Measurements from ENCODE around the gene TMEM272. TPM values are rescaled to one million over a fixed set of nuclear protein-coding genes. Genes with fewer than 3 reads are reported as not detected.

Gene TMEM272
- total and polyA plus RNA-seq, 2 donors (not counting 3 experiments of a cell fraction or from before 2014, with no cell fraction given), result not detected

DNA sequence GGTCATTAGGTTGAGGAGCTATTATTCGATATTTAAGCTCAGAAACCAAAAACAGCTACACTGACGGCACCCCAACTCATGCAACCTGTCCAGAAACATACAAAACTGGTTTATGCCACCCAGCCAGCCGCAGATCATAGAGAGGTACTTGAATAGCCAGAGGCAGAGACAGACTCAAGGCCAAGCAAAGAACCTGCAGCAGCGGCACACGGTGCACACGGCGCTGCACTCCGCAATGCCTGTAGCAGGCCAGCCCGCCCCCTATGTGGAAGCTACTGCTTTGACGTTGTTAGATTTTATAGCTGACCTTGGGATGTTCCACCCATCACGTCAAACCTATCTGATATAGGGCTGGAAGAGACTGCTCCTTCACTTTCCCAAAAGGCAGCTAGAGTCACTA is 29.1 kb downstream of the TMEM272 start:
- no peak overlapping the region for H3K4me2 ChIP-seq (ENCODE audit: insufficient read depth, low read length)
- no peaks in the 10 kb centered on the region for H3K79me2 ChIP-seq (ENCODE audit: control insufficient read depth, insufficient read depth, low read length)
- H3K4me1 ChIP-seq (ENCODE audit: control insufficient read depth, extremely low read depth, insufficient read depth, low read length), result peaks cover 6% of the 10 kb centered on the region
- H3K9me3 ChIP-seq (replicated peaks; ENCODE audit: control insufficient read depth, insufficient read depth, low read length), result no peaks in the 10 kb centered on the region
- FAIRE-seq (no peak), DNase-seq (ENCODE audit: low read depth, low spot score) (no peak)
- H3K27ac ChIP-seq (ENCODE audit: insufficient read depth, low read depth, low read length), result no peak overlapping the region
- dilution Hi-C loops (cut with MboI; ENCODE audit: extremely low pct_ligation_motif_present, low sequenced_read_pairs) (no loop called here), intact Hi-C loops (cut with micrococcal nuclease) (loop anchor here (1.0 kb wide), 3 partner anchors 33 to 385 kb away; no protein-coding TSS in a partner anchor)
- no peaks in the 10 kb centered on the region for H3K9me1 ChIP-seq (replicated peaks; ENCODE audit: control insufficient read depth, extremely low read depth, insufficient read depth, low read length)
- H2AFZ ChIP-seq (ENCODE audit: low read depth, low read length), result no peak overlapping the region
- no peaks in the 10 kb centered on the region for H3K36me3 ChIP-seq (ENCODE audit: control insufficient read depth in 2 of 2, extremely low read depth in 1 of 2, insufficient read depth in 2 of 2, low read length in 2 of 2)
- no peak overlapping the region for H3K9ac ChIP-seq (replicated peaks; ENCODE audit: extremely low read depth, insufficient read depth, low read length)
- no peaks in the 10 kb centered on the region for H4K20me1 ChIP-seq (replicated peaks; ENCODE audit: control insufficient read depth, extremely low read depth, insufficient read depth, low read length)
- no TSS peak for BruUV-seq (replicated peaks)
- H3K27me3 ChIP-seq (ENCODE audit: control insufficient read depth in 2 of 2, insufficient read depth in 2 of 2, low read length in 2 of 2), result peaks cover 11 to 24% of the 10 kb centered on the region in 2 experiments
- ChIA-PET POLR2A (no interaction called here), CTCF (interaction anchor here (0.6 to 5.0 kb wide), 29 partner anchors 10 to 691 kb away, joined by 3 to 115 read pairs (median 3); partner anchors contain the start of genes CCDC70 and NEK5)
- H3K4me3 ChIP-seq (replicated peaks in 1 of 3; ENCODE audit: insufficient read depth in 1 of 3, low read depth in 1 of 3, low read length in 3 of 3), result no peak overlapping the region
- no peak for TF ChIP-seq JUN (IDR thresholded peaks at IDR 0.05; ENCODE audit: borderline replicate concordance, insufficient read depth, insufficient read length, low read depth)

DNA sequence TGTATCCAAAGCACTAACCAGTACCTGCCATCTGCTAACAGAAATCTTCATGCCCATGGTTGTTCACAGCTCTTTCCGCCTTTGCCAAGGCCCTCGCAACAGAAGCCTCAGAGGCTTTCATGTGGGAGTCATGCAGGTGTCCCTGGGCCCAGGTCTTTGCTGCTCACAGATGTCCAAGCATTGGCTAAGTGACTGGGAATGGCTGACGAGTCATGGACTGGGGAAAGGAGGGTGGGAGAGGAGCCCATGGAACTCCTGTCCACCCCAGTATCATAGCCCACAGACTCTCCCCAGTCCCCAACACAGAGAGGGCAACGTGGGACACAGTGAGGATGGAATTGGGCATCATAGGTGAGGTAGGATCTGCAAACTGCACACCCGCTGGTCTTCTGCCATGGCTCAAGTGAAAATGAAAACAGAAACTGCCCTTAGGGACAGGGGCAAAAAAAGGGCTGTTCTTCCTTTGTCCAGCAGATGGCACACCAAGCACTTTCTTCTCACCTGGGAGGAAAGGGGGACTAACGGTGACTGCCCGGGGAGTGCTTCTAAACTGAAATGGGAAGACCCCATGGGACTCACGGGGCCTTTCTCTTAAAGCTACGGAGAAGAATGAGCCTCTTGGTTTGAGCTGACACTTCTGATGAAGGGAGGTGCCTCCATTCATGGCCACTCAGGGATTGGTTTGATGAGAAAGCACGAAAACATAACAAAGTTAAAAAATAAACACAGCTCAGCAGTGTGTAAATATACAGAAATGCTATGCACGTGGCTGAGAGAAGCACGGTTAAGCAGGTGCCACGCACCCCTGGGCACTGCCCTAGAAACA is 29.9 kb downstream of the TMEM272 start:
- no peak overlapping the region for H3K9ac ChIP-seq (replicated peaks; ENCODE audit: extremely low read depth, insufficient read depth, low read length)
- intact Hi-C loops (cut with micrococcal nuclease) (loop anchor here (1.0 kb wide), 3 partner anchors 34 to 386 kb away; no protein-coding TSS in a partner anchor), dilution Hi-C loops (cut with MboI; ENCODE audit: extremely low pct_ligation_motif_present, low sequenced_read_pairs) (no loop called here)
- POLR2A ChIA-PET, result no interaction called here
- H3K36me3 ChIP-seq (ENCODE audit: control insufficient read depth in 2 of 2, extremely low read depth in 1 of 2, insufficient read depth in 2 of 2, low read length in 2 of 2), result no peaks in the 10 kb centered on the region
- H3K4me2 ChIP-seq (ENCODE audit: insufficient read depth, low read length), result peak overlapping the region; percentile 48
- H3K4me3 ChIP-seq (replicated peaks in 1 of 3; ENCODE audit: insufficient read depth in 1 of 3, low read depth in 1 of 3, low read length in 3 of 3), result peak overlapping the region in 1 of 3 experiments; percentile 23
- peak; percentile 87 for FAIRE-seq
- DNase-seq (ENCODE audit: low read depth, low spot score), result peak; percentile 63
- no TSS peak for BruUV-seq (replicated peaks)
- H4K20me1 ChIP-seq (replicated peaks; ENCODE audit: control insufficient read depth, extremely low read depth, insufficient read depth, low read length), result no peaks in the 10 kb centered on the region
- TF ChIP-seq EZH2 (IDR thresholded peaks at IDR 0.05; ENCODE audit: borderline replicate concordance, low read depth, low read length, severe bottlenecking), result no peak
- peak; percentile 74 to 82 for TF ChIP-seq CTCF (IDR thresholded peaks at IDR 0.05; ENCODE audit: extremely low read depth in 1 of 2, insufficient read depth in 1 of 2, low read depth in 1 of 2, low read length in 2 of 2)
- CTCF ChIA-PET, result interaction anchor here (0.6 to 5.0 kb wide), 34 partner anchors 9 to 690 kb away, joined by 3 to 115 read pairs (median 4); partner anchors contain the start of genes CCDC70, NEK5 and TMEM272
- no peak overlapping the region for H3K27ac ChIP-seq (ENCODE audit: insufficient read depth, low read depth, low read length)
- H2AFZ ChIP-seq (ENCODE audit: low read depth, low read length), result peak overlapping the region; percentile 84
- peaks cover 6% of the 10 kb centered on the region for H3K4me1 ChIP-seq (ENCODE audit: control insufficient read depth, extremely low read depth, insufficient read depth, low read length)
- H3K27me3 ChIP-seq (ENCODE audit: control insufficient read depth in 2 of 2, insufficient read depth in 2 of 2, low read length in 2 of 2), result peaks cover 9 to 22% of the 10 kb centered on the region in 2 experiments
- H3K79me2 ChIP-seq (ENCODE audit: control insufficient read depth, insufficient read depth, low read length), result no peaks in the 10 kb centered on the region
- H3K9me1 ChIP-seq (replicated peaks; ENCODE audit: control insufficient read depth, extremely low read depth, insufficient read depth, low read length), result no peaks in the 10 kb centered on the region
- H3K9me3 ChIP-seq (replicated peaks; ENCODE audit: control insufficient read depth, insufficient read depth, low read length), result no peaks in the 10 kb centered on the region

Data from endothelial cell of umbilical vein (primary cell).